Activated T-helper 2 cell treated with anti-CD3 and anti-CD28 coated beads, Interferon-gamma antibody, Interleukin-2, Interleukin-4, amounts not matched to agents 10 μg/mL and 5 μg/mL and 100 μg/mL, durations not matched to agents 14 hours and 24 hours and 36 hours (primary cell): ENCODE measurements around the gene DNAAF8. TPM values are rescaled to one million over a fixed set of nuclear protein-coding genes. Genes with fewer than 3 reads are reported as not detected.

Source experiments
- DNase-seq: peaks from one replicate; pipeline ENCODE4 v3.0.0; 2021; ENCODE audit warnings: low spot score
- H3K27ac Mint-ChIP-seq: one replicate; pipeline ENCODE4 v1.8.0; 2021; ENCODE audit warnings: mixed read lengths
- H3K27me3 Mint-ChIP-seq: one replicate; pipeline ENCODE4 v1.8.0; 2021; ENCODE audit warnings: low read depth, mixed read lengths
- H3K36me3 Mint-ChIP-seq: one replicate; pipeline ENCODE4 v1.8.0; 2021; ENCODE audit warnings: low read depth, mixed read lengths
- H3K4me1 Mint-ChIP-seq: one replicate; pipeline ENCODE4 v1.8.0; 2021; ENCODE audit warnings: low read depth, mixed read lengths
- H3K4me3 Mint-ChIP-seq: one replicate; pipeline ENCODE4 v1.8.0; 2021; ENCODE audit warnings: low read depth, mild to moderate bottlenecking, moderate library complexity, mixed read lengths
- H3K9me3 Mint-ChIP-seq: one replicate; pipeline ENCODE4 v1.8.0; 2021; ENCODE audit warnings: mixed read lengths
- intact Hi-C: fragments of 100-400 bp; cut with micrococcal nuclease; formaldehyde crosslinking; loops from one replicate; pipeline ENCODE4 v1.15.1; 2023
- total RNA-seq: library from RNA; stranded (reverse); gene quantifications from 2 replicates; pipeline ENCODE4 v1.2.3, GENCODE V29; 2022

Gene DNAAF8
- total RNA-seq, 1 donor from 2014 or later = 0.11 TPM

DNA sequence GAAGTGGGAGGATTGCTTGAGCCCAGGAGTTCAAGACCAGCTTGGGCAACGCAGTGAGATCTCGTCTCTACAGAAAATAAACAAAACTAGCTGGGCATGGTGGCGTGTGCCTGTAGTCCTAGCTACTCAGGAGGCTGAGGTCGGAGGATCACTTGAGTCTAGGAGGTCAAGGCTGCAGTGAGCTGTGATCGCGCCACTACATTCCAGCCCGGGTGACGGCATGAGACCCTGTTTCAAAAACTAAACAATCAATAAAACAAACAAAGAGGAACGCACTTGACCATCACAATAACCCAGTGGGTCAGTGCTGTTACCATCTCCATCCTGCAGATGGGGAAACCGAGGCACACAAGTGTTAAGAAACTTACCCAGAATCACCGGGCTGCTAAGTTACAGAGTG is 18.9 kb downstream of the DNAAF8 start:
- peaks cover 44% of the 10 kb centered on the region for H3K36me3 Mint-ChIP-seq
- H3K4me1 Mint-ChIP-seq = no peaks in the 10 kb centered on the region
- intact Hi-C loops = no loop called here
- DNase-seq = no peak
- no peak overlapping the region for H3K4me3 Mint-ChIP-seq
- no peak overlapping the region for H3K27ac Mint-ChIP-seq
- no peaks in the 10 kb centered on the region for H3K27me3 Mint-ChIP-seq
- peaks cover 3% of the 10 kb centered on the region for H3K9me3 Mint-ChIP-seq

DNA sequence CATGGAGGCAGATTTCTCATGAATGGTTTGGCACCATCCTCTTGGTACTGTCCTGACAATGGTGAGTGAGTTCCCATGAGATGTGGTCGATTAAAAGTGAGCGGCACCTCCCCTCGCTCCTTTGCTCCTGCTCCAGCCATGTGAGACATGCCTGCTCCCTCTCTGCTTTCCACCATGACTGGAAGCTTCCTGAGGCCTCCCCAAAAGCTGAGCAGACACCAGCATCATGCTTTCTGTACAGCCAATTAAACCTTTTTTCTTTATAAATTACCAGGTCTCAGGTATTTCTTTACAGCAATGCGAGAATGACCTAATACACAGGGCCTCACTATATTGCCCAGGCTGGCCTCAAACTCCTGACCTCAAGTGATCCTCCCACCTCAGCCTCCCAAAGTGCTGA is 20.5 kb downstream of the DNAAF8 start:
- peaks cover 3% of the 10 kb centered on the region for H3K9me3 Mint-ChIP-seq
- H3K4me1 Mint-ChIP-seq = no peaks in the 10 kb centered on the region
- DNase-seq = no peak
- H3K4me3 Mint-ChIP-seq = no peak overlapping the region
- H3K27ac Mint-ChIP-seq = no peak overlapping the region
- H3K27me3 Mint-ChIP-seq = no peaks in the 10 kb centered on the region
- peaks cover 60% of the 10 kb centered on the region for H3K36me3 Mint-ChIP-seq
- intact Hi-C loops = no loop called here

GRCh38 chr16:4755687-4756086 is 21.4 kb downstream of the DNAAF8 start:
- Mint-ChIP-seq H3K4me1 (no peaks in the 10 kb centered on the region), H3K4me3 (no peak overlapping the region), H3K27me3 (no peaks in the 10 kb centered on the region), H3K36me3 (peaks cover 66% of the 10 kb centered on the region), H3K9me3 (peaks cover 3% of the 10 kb centered on the region), H3K27ac (no peak overlapping the region)
- intact Hi-C loops = no loop called here
- DNase-seq = no peak

DNA sequence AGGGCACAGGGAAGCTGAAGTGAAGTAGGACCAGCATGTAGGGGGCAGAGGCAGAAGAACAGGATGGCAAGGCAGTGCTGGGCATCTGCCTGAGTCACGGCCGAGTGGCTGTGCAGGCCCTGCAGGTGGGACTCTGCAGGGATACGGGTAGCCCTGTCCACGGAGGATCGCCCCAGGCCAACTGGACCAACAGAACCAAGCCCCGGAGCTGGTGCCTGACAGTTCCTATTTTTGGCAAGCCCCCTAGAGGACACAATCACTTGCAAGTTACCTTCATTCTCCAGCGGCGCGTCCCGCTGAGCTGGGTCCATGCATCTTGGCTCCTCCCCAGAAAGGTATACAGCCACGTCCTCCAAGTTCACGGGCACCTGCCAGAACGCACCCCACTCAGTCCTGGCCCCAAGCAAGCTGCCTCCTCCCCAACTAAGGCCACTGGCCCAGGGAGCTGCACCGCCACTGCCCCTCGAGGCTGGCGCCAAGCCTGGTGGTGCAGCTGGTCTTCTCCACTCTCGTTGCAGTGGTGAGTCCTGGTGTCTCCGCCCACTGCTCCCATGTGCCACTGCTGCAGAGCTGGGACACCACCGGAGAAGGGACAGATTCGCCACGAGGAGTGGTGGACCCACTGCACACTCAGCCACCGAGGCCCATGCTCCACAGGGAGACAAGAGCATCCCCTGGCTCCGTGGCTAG is 26.0 kb downstream of the DNAAF8 start:
- Mint-ChIP-seq H3K4me3 (no peak overlapping the region), H3K9me3 (peaks cover 3% of the 10 kb centered on the region), H3K36me3 (peaks cover 62% of the 10 kb centered on the region), H3K27me3 (no peaks in the 10 kb centered on the region), H3K4me1 (no peaks in the 10 kb centered on the region), H3K27ac (peak overlapping the region; percentile 5)
- intact Hi-C loops = no loop called here
- no peak for DNase-seq

- Mint-ChIP-seq H3K9me3 (no peaks in the 10 kb centered on the region), H3K27ac (no peak overlapping the region)
- intact Hi-C loops = no loop called here
Measured at GRCh38 chr16:4762205-4762604, 27.9 kb downstream of the DNAAF8 start.

GRCh38 chr16:4763791-4764190 is 29.5 kb downstream of the DNAAF8 start:
- Mint-ChIP-seq H3K27ac (no peak overlapping the region), H3K27me3 (no peaks in the 10 kb centered on the region), H3K4me1 (peaks cover 13% of the 10 kb centered on the region), H3K9me3 (no peaks in the 10 kb centered on the region), H3K36me3 (peaks cover 43% of the 10 kb centered on the region), H3K4me3 (peak overlapping the region; percentile 8)
- intact Hi-C loops = no loop called here
- DNase-seq = no peak

More at GRCh38 chr16:4762205-4762604, 27.9 kb downstream of the DNAAF8 start:
- Mint-ChIP-seq H3K36me3 (peaks cover 50% of the 10 kb centered on the region), H3K4me3 (no peak overlapping the region), H3K4me1 (peaks cover 8% of the 10 kb centered on the region), H3K27me3 (no peaks in the 10 kb centered on the region)
- no peak for DNase-seq

DNA sequence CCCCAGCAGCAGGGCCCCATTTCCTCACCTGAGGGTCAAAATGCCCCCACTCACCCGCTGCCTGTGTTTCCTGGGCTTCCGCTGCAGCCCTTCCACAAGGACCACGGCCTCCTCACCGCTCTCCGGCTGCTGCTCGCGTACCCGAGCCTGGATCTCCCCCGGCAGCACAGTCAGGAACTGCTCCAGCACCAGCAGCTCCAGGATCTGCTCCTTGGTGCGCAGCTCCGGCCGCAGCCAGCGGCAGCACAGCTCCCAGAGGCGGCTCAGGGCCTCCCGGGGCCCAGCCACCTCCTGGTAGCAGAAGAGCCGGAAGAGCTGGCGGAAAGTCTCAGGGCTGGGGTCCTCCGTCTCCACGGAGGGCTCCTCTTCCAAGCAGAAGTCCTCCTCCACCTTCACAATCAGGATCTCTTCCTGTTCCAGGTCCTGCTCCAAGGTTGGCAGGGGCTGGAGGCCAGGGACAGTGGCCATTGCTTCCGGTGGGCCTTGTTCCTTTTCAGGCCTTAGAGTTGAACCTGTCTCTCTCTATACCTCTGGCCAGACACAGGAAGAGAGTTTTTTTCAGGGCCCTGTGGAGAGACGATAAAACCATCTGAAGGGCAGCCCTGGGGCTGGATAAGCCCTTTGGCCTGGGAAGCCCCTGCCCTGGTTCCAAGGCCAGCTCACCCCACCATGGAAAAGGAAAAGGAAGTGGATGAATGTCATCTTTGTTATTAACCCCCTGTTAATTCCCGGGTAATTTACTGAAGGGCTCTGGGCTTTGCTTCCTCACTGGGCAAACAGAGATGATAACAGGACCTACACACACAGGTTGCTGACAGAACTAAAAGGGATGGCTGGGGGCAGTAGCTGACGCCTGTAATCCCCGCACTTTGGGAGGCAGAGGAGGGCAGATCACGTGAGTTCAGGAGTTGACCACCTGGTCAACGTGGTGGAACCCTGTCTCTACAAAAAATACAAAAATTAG is 31.5 kb downstream of the DNAAF8 start:
- Mint-ChIP-seq H3K27me3 (no peaks in the 10 kb centered on the region), H3K27ac (peak overlapping the region; percentile 84), H3K36me3 (peaks cover 25% of the 10 kb centered on the region), H3K4me3 (peak overlapping the region; percentile 85), H3K4me1 (peaks cover 13% of the 10 kb centered on the region), H3K9me3 (no peaks in the 10 kb centered on the region)
- intact Hi-C loops = loop anchor here (5.0 kb wide), 1 partner anchor 192 kb away; the partner anchor contains the start of gene SEC14L5
- DNase-seq = no peak

DNA sequence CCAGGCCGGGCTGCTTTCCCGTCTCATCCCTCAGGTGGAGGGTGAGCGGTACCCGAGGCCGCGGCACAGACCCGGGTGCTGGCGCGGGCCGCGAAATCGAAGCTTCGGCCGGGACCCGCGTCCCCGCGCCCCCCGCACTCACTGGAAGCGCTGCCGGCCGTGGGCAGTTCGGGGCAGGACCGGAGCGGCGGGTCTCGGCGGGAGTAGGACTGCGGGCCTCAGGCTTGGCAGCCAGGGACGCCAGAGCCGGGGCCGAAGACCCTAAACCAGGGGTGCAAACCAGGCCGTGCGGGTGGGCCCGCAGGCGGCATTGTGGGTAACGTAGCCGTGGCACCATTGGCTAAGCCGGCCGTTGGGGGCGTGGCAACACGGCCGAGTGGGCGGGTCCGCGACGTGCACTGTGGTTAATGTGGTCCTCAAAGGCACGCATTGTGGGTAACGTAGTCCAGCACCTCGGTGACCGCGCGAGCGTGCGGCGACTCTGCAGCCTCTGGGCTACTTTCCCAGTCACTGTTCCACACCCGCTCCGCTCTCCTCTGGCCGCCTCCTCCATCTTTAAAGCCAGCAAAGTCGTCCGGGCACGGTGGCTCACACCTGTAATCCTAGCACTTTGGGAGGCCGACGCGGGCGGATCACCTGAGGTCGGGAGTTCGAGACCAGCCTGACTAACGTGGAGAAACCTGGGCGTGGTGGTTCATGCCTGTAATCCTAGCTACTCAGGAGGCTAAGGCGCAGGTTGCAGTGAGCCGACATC is 32.7 kb downstream of the DNAAF8 start, which contains the start of gene ZNF500:
ZNF500 (minus strand) TSS at position 288 of the 754 bp plus-strand sequence. CDS start 1,184 bp downstream, outside the sequence.
- Mint-ChIP-seq H3K4me3 (peak within 1 kb of the TSS; percentile 88), H3K9me3 (no peaks in the 10 kb centered on the region), H3K36me3 (peaks cover 23% of the 10 kb centered on the region), H3K27me3 (no peaks in the 10 kb centered on the region), H3K4me1 (peaks cover 13% of the 10 kb centered on the region), H3K27ac (peak within 1 kb of the TSS; percentile 84)
- intact Hi-C loops = loop anchor here (1.0 to 5.0 kb wide), 3 partner anchors 33 to 190 kb away; partner anchors contain the start of genes ANKS3, DNAAF8, ROGDI and SEC14L5
- peak; percentile 95 for DNase-seq

GRCh38 chr16:4767872-4768548 is 33.7 kb downstream of the DNAAF8 start:
- peak overlapping the region; percentile 84 for H3K27ac Mint-ChIP-seq
- peaks cover 13% of the 10 kb centered on the region for H3K4me1 Mint-ChIP-seq
- peaks cover 13% of the 10 kb centered on the region for H3K36me3 Mint-ChIP-seq
- no peaks in the 10 kb centered on the region for H3K9me3 Mint-ChIP-seq
- no peak for DNase-seq
- H3K27me3 Mint-ChIP-seq = no peaks in the 10 kb centered on the region
- intact Hi-C loops = loop anchor here (1.0 to 5.0 kb wide), 5 partner anchors 34 to 189 kb away; partner anchors contain the start of genes ANKS3, DNAAF8, GLYR1 and MGRN1
- peak overlapping the region; percentile 88 for H3K4me3 Mint-ChIP-seq

DNA sequence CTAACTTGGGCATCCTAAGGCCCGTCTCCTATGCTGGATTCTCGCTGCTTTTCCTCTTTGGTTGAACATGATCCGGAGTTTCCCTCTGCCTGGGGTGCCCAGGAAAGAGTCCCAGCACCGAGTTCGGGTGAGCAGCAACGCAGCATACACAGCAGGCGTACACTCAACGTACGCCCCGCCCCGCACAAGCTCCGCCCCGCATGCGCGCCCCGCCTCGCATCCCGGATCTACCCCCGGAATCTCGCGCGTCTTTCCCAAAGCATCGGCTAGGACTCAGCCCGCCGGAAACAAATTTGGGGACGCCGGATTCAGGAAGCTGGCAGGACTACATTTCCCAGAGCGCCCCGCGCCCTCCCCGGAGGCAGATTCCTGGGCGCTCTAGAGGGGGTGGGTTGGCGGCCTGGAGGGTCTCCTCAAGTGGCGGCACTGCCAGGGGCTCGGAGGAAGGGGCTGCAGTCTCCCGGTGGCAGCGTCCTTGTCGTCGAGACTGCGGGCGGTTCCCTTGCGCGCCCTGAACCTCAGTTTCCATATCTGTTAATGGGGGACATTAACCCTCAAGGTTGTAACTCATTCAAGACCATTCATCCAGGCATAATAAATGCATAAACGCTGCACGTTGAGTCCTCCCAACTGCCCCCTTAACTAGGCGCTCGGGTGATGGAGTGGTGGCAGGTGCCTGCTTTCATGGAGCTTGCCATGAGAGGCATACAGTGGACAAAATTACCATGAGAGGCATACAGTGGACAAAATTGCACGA is 34.4 kb downstream of the DNAAF8 start:
- Mint-ChIP-seq H3K9me3 (no peaks in the 10 kb centered on the region), H3K27me3 (no peaks in the 10 kb centered on the region)

GRCh38 chr16:4769306-4769638 is 34.9 kb downstream of the DNAAF8 start:
- no peaks in the 10 kb centered on the region for H3K9me3 Mint-ChIP-seq
- peaks cover 2% of the 10 kb centered on the region for H3K27me3 Mint-ChIP-seq
- intact Hi-C loops = loop anchor here (2.0 to 5.0 kb wide), 2 partner anchors 144 to 188 kb away; partner anchors contain the start of genes MGRN1 and SEC14L5
- H3K27ac Mint-ChIP-seq = no peak overlapping the region
- H3K36me3 Mint-ChIP-seq = peaks cover 7% of the 10 kb centered on the region
- peaks cover 13% of the 10 kb centered on the region for H3K4me1 Mint-ChIP-seq
- DNase-seq = no peak
- H3K4me3 Mint-ChIP-seq = no peak overlapping the region

More for the DNA sequence above, 34.4 kb downstream of the DNAAF8 start:
- intact Hi-C loops = loop anchor here (1.0 to 5.0 kb wide), 3 partner anchors 79 to 189 kb away; partner anchors contain the start of genes GLYR1, MGRN1, SEC14L5 and UBN1
- H3K4me3 Mint-ChIP-seq = peak overlapping the region; percentile 88
- peak overlapping the region; percentile 84 for H3K27ac Mint-ChIP-seq
- peak; percentile 84 for DNase-seq
- peaks cover 10% of the 10 kb centered on the region for H3K36me3 Mint-ChIP-seq
- H3K4me1 Mint-ChIP-seq = peaks cover 13% of the 10 kb centered on the region
